K562 (cell line): ENCODE measurements around the gene BARX2. TPM values are rescaled to one million over a fixed set of nuclear protein-coding genes. Genes with fewer than 3 reads are reported as not detected.

Source experiments
- ZC3H8 ChIP-seq: fragments of 450-650 bp; IDR thresholded peaks from 2 replicates; pipeline ENCODE4 v1.6.1; 2017
- polyA plus RNA-seq, 8 experiments: library from polyadenylated mRNA; depleted of rRNA in 4 of 8; stranded (reverse) in 5 of 8; unstranded in 3 of 8; fragments of >200 nt; fragmentation: Nextera tagmentation in 2 of 8; fragmentation: Illumina TruSeq in 1 of 8; extraction: Ambion mirVana in 2 of 8; extraction: Trizol in 1 of 8; gene quantifications; 2 replicates each; pipeline versions ENCODE4 v1.2.1 to v1.2.3, GENCODE V29; 2011 to 2014; ENCODE audit warnings: inconsistent platforms in 1 of 8, missing spikeins in 1 of 8
- total RNA-seq, 7 experiments: library from RNA; depleted of rRNA in 6 of 7; stranded (reverse); fragments of >200 nt in 6 of 7; fragmentation: Illumina TruSeq in 2 of 7; extraction: Trizol in 2 of 7; gene quantifications; 2 replicates each; pipeline versions ENCODE4 v1.2.1 to v1.2.3, GENCODE V29; 2011 to 2021; ENCODE audit warnings: low replicate concordance in 1 of 7
- TF ChIP-seq, protein P1 (sequence below): fragments of 450-650 bp; IDR thresholded peaks from 2 replicates; pipeline ENCODE4 v1.6.1; 2016; ENCODE audit warnings: mild to moderate bottlenecking, moderate library complexity
- TF ChIP-seq, protein P2 (sequence below): fragments of 250-450 bp; sonication (Bioruptor Pico); IDR thresholded peaks from 2 replicates; pipeline ENCODE4 v1.8.0; 2021; ENCODE audit warnings: borderline replicate concordance, mild to moderate bottlenecking, moderate library complexity; ENCODE audit not compliant: poor library complexity, severe bottlenecking

The BARX2 gene
- total and polyA plus RNA-seq, 9 of the 15 experiments (the other 6 are each of a cell fraction or from before 2014, with no cell fraction given): not detected

DNA sequence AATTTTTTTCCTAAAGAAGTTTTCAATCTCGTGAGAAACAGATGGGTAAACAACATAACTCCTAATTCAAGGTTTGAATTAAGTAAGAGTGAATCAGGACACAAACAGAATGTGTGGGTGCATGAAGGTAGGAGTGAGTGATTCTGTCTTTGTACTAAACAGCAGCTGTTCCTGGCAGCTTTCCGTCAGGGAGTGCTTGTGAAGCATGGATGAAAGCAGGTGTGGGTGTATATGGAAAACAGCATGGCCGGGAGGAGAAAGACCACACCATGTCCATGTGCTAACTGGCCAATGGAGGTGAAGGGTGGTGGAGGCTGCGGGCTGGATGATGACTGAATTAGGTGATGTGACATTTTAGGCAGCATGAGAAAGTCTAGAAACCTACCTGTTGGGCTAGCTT is 49.6 kb downstream of the BARX2 start (continued):
- TF ChIP-seq, protein P1, sequence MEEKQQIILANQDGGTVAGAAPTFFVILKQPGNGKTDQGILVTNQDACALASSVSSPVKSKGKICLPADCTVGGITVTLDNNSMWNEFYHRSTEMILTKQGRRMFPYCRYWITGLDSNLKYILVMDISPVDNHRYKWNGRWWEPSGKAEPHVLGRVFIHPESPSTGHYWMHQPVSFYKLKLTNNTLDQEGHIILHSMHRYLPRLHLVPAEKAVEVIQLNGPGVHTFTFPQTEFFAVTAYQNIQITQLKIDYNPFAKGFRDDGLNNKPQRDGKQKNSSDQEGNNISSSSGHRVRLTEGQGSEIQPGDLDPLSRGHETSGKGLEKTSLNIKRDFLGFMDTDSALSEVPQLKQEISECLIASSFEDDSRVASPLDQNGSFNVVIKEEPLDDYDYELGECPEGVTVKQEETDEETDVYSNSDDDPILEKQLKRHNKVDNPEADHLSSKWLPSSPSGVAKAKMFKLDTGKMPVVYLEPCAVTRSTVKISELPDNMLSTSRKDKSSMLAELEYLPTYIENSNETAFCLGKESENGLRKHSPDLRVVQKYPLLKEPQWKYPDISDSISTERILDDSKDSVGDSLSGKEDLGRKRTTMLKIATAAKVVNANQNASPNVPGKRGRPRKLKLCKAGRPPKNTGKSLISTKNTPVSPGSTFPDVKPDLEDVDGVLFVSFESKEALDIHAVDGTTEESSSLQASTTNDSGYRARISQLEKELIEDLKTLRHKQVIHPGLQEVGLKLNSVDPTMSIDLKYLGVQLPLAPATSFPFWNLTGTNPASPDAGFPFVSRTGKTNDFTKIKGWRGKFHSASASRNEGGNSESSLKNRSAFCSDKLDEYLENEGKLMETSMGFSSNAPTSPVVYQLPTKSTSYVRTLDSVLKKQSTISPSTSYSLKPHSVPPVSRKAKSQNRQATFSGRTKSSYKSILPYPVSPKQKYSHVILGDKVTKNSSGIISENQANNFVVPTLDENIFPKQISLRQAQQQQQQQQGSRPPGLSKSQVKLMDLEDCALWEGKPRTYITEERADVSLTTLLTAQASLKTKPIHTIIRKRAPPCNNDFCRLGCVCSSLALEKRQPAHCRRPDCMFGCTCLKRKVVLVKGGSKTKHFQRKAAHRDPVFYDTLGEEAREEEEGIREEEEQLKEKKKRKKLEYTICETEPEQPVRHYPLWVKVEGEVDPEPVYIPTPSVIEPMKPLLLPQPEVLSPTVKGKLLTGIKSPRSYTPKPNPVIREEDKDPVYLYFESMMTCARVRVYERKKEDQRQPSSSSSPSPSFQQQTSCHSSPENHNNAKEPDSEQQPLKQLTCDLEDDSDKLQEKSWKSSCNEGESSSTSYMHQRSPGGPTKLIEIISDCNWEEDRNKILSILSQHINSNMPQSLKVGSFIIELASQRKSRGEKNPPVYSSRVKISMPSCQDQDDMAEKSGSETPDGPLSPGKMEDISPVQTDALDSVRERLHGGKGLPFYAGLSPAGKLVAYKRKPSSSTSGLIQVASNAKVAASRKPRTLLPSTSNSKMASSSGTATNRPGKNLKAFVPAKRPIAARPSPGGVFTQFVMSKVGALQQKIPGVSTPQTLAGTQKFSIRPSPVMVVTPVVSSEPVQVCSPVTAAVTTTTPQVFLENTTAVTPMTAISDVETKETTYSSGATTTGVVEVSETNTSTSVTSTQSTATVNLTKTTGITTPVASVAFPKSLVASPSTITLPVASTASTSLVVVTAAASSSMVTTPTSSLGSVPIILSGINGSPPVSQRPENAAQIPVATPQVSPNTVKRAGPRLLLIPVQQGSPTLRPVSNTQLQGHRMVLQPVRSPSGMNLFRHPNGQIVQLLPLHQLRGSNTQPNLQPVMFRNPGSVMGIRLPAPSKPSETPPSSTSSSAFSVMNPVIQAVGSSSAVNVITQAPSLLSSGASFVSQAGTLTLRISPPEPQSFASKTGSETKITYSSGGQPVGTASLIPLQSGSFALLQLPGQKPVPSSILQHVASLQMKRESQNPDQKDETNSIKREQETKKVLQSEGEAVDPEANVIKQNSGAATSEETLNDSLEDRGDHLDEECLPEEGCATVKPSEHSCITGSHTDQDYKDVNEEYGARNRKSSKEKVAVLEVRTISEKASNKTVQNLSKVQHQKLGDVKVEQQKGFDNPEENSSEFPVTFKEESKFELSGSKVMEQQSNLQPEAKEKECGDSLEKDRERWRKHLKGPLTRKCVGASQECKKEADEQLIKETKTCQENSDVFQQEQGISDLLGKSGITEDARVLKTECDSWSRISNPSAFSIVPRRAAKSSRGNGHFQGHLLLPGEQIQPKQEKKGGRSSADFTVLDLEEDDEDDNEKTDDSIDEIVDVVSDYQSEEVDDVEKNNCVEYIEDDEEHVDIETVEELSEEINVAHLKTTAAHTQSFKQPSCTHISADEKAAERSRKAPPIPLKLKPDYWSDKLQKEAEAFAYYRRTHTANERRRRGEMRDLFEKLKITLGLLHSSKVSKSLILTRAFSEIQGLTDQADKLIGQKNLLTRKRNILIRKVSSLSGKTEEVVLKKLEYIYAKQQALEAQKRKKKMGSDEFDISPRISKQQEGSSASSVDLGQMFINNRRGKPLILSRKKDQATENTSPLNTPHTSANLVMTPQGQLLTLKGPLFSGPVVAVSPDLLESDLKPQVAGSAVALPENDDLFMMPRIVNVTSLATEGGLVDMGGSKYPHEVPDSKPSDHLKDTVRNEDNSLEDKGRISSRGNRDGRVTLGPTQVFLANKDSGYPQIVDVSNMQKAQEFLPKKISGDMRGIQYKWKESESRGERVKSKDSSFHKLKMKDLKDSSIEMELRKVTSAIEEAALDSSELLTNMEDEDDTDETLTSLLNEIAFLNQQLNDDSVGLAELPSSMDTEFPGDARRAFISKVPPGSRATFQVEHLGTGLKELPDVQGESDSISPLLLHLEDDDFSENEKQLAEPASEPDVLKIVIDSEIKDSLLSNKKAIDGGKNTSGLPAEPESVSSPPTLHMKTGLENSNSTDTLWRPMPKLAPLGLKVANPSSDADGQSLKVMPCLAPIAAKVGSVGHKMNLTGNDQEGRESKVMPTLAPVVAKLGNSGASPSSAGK: no peak
- TF ChIP-seq ZC3H8: no peak
- TF ChIP-seq, protein P2, sequence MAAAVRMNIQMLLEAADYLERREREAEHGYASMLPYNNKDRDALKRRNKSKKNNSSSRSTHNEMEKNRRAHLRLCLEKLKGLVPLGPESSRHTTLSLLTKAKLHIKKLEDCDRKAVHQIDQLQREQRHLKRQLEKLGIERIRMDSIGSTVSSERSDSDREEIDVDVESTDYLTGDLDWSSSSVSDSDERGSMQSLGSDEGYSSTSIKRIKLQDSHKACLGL: no peak
- TF ChIP-seq, all 486 proteins: peak for 0
